HUDEP-2 (cell line): ENCODE measurements around the gene WDR6.

Experiments
- DNase-seq, 76 experiments: peaks; one replicate each; lab custom pipeline; 2025; ENCODE audit not compliant: unreplicated experiment in 76 of 76; lab: John Stamatoyannopoulos, UW

Gene WDR6

GRCh38 chr3:49007068-49007770 lies at the start of gene WDR6:
Gene WDR6 (plus strand): TSS chr3:49007391. CDS start chr3:49007432, 41 bp downstream.
- peak in 75 of 76 experiments; percentile 66 to 98 (median 94) for DNase-seq

DNA sequence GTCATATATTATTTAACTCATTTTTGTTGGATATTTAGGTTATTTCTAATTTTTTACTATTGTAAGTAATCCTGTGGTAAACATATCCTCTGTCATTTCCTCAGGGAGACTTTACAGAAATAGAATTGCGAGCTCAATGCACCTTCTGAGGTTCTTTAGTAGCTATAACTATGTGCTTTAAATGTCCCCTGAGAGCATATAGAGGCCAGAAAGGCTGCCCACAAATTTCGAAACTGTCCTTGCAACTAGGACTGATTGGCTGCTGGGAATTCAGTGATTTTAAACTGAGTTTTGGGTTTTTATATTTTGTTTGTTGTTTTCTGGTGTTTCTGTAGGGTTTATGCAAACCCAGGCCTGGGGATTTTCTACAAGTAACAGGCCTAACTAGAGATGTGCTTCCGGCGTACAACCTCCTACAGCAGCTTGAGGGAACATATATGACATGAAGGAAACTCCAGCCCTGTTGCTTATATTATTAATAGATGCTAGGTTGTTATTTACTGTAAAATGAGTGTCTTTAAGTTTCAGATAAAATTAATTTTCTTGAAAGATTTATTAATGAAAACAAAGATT lies 46.3 kb upstream of the WDR6 start:
- DNase-seq, result no peak

DNA sequence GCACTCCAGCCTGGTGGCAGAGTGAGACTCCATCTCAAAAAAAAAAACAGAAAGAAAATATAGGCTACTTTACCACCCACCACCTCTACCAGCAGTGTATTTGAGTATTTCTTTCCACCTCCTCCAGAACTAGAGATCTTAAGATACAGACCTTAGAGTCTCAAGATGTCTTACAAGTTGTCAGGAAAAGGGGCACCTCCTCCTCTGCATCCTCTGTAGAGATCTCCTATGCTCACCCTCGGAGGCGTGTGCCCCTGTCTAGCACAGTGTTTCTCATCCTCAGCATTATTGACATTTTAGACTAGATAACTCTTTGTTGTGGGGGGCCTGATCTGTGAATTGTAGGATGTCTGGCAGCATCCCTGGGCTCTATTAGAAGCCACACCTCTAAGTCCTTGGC lies 44.9 kb upstream of the WDR6 start:
- no peak for DNase-seq

DNA sequence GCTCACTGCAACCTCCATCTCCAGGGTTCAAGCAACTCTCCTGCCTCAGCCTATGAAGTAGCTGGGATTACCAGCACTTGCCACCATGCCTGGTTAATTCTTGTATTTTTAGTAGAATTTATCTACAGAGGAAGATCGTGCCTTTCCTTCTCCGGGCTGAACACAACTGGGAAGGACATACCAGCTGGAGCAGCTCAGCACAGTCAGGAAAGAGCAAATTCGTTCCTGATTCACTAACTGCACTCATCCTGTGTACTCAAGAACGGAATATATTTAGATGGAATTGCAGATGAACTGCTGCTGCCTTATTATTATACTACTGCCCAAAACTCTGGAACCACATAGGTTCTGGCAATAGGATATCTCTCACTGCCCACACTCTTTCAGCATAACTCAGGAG lies 44.3 kb upstream of the WDR6 start:
- no peak for DNase-seq

GRCh38 chr3:48963591-48963990 lies 43.6 kb upstream of the WDR6 start:
- DNase-seq, result no peak

- DNase-seq, result no peak
These were observed 40.8 kb upstream of the WDR6 start for GRCh38 chr3:48966367-48966766.

DNA sequence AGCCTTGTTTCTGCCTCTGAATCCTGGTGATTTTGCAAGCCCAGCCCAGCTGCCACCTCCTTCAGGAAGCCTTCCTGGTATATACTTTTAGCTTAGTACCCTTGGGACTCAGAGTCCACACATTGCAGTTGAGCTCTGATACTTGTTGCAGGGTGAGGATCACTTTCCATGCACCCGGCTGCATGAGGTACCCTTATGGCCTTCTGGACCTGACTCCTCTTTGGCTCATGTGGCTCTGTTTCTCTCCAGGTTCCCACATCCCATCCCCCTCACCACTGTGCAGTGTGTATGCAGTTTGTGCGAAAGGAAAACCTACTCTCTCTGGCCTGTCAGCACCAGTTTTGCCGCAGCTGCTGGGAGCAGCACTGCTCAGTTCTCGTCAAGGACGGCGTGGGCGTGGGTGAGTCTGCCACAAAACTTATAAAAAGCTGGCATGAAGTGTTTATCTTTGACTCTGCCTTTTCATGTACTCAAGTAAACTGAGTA lies 40.3 kb upstream of the WDR6 start:
- no peak for DNase-seq

DNA sequence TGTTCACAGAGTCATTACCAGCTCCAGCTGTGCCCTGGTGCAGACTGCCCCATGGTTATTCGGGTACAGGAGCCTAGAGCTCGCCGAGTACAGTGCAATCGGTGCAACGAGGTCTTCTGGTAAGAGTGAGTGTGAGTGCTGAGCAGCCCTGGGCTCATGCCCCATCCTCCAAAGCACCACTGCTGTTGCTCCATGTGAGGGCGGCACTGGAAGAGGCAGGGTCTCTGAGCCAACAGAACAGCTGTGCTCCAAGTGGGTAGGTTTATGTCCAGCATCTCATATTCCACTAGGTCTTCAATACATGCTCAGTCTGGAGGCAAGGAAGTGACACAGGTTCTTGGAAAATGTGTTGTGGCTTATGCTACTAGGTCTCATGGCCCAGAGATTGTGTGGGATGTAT lies 36.6 kb upstream of the WDR6 start:
- DNase-seq, result no peak

- DNase-seq, result no peak
These were observed 32.9 kb upstream of the WDR6 start for GRCh38 chr3:48974076-48974864.

DNA sequence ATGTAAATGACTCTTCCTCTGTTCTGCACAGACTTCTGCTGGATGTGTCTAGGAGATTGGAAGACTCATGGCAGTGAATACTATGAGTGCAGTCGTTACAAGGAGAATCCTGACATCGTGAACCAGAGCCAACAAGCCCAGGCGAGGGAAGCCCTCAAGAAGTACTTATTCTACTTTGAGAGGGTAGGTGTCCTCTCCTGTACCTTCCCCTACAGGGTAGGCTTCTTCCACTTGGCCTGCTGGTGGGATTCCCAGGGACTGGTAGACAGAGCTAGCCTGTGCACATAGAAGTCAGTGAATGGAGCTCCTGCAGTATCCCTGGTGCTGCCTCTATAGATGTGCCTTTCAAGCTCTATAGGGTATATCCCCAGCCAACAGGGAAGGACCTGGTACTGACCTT lies 27.7 kb upstream of the WDR6 start:
- DNase-seq, result no peak

DNA sequence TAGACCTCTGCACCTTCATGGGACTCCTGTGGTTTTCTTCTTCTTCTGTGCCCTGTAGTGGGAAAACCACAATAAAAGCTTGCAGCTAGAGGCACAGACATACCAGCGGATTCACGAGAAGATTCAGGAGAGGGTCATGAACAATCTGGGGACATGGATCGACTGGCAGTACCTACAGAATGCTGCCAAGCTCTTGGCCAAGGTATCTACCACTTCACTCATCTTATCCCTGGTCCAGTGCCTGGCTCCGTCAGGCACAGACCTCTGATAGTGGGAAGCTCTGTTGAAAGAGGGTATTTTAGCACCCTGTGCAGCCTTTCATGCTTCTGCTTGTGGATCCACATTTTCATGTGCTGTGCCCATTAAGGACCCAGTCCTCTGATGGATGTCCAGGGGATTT lies 26.9 kb upstream of the WDR6 start:
- DNase-seq, result no peak

DNA sequence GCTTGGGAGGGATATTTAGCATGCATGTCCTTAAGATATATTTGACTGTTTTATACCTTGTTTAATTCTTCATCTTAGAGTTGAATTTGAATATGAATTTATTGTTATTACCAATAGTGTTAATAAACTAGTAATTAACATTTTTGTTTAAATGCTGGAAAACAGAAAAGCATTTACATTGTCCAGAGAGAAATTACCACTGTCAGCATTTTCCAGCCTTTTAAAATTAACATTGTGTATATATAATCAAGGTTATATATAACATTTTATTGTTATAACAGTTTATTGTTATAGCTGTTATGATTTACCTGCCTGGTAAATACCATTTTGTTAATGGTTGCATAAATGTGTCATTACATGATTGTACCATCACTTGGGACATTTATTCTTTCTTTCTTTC lies 25.2 kb upstream of the WDR6 start:
- DNase-seq, result no peak

GRCh38 chr3:48982686-48983085 lies 24.5 kb upstream of the WDR6 start:
- no peak for DNase-seq

- DNase-seq, result no peak
These were observed 24.1 kb upstream of the WDR6 start for GRCh38 chr3:48983096-48983495.

DNA sequence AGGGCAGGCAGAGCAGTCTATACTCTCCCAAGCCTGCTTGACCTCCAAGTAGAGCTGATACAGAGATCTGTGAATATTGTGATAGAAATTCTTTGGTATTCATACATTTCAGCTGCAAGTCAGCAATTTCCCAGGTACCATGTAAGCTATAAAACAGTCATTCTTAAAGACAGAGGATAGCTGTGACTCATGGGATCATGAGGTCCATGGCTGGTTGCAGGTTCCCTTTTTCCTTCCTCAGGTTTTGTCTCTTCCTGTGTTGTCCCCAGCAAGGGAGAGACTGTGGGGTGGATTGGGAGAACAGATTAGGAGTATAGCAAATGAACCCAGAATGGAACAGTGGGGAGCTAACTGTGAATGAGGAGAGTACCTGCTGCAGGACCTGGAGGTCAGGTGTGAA lies 22.5 kb upstream of the WDR6 start:
- DNase-seq, result no peak

- no peak for DNase-seq
These were observed 21.3 kb upstream of the WDR6 start for GRCh38 chr3:48985831-48986376.

DNA sequence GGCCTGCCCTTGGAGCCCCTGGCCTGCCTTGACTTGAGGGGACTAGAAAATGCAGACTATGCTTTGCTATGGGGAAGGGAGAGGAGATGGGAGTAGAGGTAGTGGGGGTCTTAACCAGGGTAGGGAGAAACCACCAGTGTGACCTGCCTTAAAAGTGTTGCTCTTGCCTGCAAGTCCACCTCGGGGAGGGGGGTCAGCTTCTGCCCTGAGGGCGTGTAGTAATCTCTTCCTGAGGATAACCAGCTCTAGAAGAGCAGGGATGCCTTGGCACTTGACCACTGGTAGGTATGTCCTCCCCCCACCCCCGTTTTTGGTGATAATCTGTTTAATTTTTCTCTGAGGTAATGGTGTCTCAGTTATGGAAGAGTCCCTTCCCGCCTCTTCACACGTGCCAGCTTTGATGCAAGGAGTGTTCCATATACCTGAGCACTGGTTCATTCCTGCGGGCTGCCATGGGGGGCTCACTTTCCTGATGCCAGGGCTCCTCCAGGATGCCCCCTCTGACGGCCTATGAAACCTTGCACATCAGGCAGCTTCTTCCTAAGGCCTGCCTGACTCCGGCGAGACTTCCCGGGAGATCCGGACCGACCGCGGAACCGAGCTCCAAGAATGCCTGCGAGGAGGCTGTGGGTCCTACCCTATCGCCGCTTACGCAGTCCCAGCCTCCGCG lies 17.9 kb upstream of the WDR6 start:
- DNase-seq, result peak in 1 of 76 experiments; percentile 27

- peak in 72 of 76 experiments; percentile 35 to 87 (median 75) for DNase-seq
These were observed 17.2 kb upstream of the WDR6 start, which contains the start of gene P4HTM for GRCh38 chr3:48989796-48990635. Gene P4HTM (plus strand): TSS chr3:48990241. CDS start chr3:48990257, 16 bp downstream.

- peak in 26 of 76 experiments; percentile 4 to 51 (median 25) for DNase-seq
These were observed 16.3 kb upstream of the WDR6 start for GRCh38 chr3:48990636-48991469.
